Ascending aorta (tissue), 2 donors: ENCODE data around the gene SLC35E4. TPM values are rescaled to one million over a fixed set of nuclear protein-coding genes. Genes with fewer than 3 reads are reported as not detected.
"Not testable (repeated sequence)": the region's sequence is repeated elsewhere in the genome, so short reads cannot be mapped to it uniquely, and the experiment has no call there.

ENCODE experiments used
- DNase-seq, 2 donors: peaks; one replicate each; pipeline ENCODE4 v3.0.0-alpha.2; 2019; ENCODE audit warnings: low spot score in 2 of 2
- H3K27ac ChIP-seq, 2 donors: fragments of 200-600 bp; sonication (generic); one replicate each; pipeline ENCODE4 v1.5.1; 2016 to 2017; ENCODE audit warnings: mild to moderate bottlenecking in 1 of 2
- H3K27me3 ChIP-seq: fragments of 200-600 bp; sonication (generic); one replicate; pipeline ENCODE4 v1.5.1; 2017
- H3K36me3 ChIP-seq, 2 donors: fragments of 200-600 bp; sonication (generic); one replicate each; pipeline ENCODE4 v1.5.1; 2016
- H3K4me1 ChIP-seq, 2 donors: fragments of 200-600 bp; sonication (generic); one replicate each; pipeline ENCODE4 v1.5.1; 2016 to 2017; ENCODE audit warnings: mild to moderate bottlenecking in 1 of 2
- H3K4me3 ChIP-seq, 2 donors: fragments of 200-600 bp; sonication (generic); one replicate each; pipeline ENCODE4 v1.5.1; 2016 to 2017; ENCODE audit warnings: mild to moderate bottlenecking in 1 of 2
- H3K9me3 ChIP-seq, 2 donors: fragments of 200-600 bp; sonication (generic); one replicate each; pipeline ENCODE4 v1.5.1; 2016
- intact Hi-C: fragments of 100-400 bp; cut with DNase I; formaldehyde crosslinking; loops from one replicate; pipeline ENCODE4 v1.15.1; 2023
- total RNA-seq: library from RNA; depleted of rRNA; stranded (reverse); fragments of >200 nt; gene quantifications from one replicate; pipeline ENCODE4 v1.1.0, GENCODE V29; 2016
- TF ChIP-seq, protein P1 (sequence below), 3 experiments: fragments of 200-600 bp in 2 of 3; fragments of 450-650 bp in 1 of 3; sonication (generic) in 2 of 3; IDR thresholded peaks; one replicate each; pipeline ENCODE4 v1.5.1; 2016 to 2019; ENCODE audit warnings: antibody characterized with exemption in 3 of 3, mild to moderate bottlenecking in 1 of 3, moderate library complexity in 1 of 3

The SLC35E4 gene
- total RNA-seq, 1 donor from 2014 or later: 38.1 TPM

DNA sequence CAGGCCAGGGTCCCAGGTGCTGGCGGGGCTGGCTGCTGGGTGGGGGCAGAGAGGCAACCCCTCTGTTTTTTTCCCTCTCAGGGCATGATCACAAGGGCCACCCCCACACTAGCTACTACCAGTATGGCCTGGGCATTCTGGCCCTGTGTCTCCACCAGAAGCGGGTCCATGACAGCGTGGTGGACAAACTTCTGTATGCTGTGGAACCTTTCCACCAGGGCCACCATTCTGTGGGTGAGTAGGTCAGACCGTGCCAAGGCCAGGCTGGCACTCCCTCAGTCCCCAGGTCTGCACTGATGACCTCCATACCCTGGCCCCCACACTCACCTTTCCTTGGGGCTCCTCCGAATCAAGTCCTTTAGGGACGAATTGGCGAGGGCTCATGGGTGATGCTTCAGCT, 21.3 kb upstream of the SLC35E4 start:
- no peak for DNase-seq
- intact Hi-C loops: no loop called here
- Histone ChIP-seq H3K4me3 (no peak overlapping the region), H3K27me3 (no peaks in the 10 kb centered on the region), H3K36me3 (peaks cover 4 to 26% of the 10 kb centered on the region in 2 donors), H3K4me1 (no peaks in the 10 kb centered on the region), H3K27ac (no peak overlapping the region), H3K9me3 (no peaks in the 10 kb centered on the region)
- TF ChIP-seq, protein P1, sequence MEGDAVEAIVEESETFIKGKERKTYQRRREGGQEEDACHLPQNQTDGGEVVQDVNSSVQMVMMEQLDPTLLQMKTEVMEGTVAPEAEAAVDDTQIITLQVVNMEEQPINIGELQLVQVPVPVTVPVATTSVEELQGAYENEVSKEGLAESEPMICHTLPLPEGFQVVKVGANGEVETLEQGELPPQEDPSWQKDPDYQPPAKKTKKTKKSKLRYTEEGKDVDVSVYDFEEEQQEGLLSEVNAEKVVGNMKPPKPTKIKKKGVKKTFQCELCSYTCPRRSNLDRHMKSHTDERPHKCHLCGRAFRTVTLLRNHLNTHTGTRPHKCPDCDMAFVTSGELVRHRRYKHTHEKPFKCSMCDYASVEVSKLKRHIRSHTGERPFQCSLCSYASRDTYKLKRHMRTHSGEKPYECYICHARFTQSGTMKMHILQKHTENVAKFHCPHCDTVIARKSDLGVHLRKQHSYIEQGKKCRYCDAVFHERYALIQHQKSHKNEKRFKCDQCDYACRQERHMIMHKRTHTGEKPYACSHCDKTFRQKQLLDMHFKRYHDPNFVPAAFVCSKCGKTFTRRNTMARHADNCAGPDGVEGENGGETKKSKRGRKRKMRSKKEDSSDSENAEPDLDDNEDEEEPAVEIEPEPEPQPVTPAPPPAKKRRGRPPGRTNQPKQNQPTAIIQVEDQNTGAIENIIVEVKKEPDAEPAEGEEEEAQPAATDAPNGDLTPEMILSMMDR (IDR thresholded peaks at IDR 0.05): no peak

DNA sequence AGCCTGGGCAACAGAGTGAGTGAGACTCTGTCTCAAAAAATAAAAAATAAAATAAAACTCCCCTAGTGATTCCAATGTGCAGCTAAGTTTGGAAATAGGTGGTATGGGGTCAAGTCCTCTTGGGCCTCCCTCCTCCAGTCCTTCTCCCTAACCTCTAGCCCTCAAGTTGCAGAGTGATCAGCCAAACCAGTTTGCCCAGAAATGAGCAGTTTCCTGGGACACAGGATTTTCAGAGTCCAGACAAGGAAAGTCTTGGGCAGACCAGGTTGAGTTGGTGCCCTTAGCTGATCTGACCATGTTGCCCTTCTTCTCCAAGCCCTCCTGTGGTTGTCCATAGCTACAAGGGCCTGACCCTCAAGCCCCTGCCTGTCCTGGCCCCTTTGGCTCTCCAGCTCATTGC, 20.7 kb upstream of the SLC35E4 start:
- Histone ChIP-seq H3K27ac (no peak overlapping the region), H3K4me3 (no peak overlapping the region), H3K27me3 (no peaks in the 10 kb centered on the region), H3K36me3 (peaks cover 7 to 26% of the 10 kb centered on the region in 2 donors), H3K4me1 (no peaks in the 10 kb centered on the region), H3K9me3 (no peaks in the 10 kb centered on the region)
- TF ChIP-seq, protein P1 (IDR thresholded peaks at IDR 0.05): no peak
- intact Hi-C loops: no loop called here
- no peak for DNase-seq

DNA sequence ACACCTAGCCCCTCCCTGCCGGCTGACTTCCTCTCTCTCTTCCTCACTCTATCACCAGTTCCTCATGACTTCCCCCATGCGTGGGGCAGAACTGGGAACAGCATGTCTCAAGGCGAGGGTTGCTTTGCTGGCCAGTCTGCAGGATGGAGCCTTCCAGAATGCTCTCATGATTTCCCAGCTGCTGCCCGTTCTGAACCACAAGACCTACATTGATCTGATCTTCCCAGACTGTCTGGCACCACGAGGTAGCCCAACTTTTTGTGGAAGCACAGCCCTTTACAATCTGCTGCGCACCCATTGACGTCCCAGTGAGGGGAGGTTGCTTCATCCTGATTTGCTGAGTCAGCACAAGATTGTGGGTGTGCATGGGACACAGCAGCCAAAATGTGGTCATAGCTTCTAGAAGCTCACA, 20.0 kb upstream of the SLC35E4 start:
- peak in 1 of 2 donors; percentile 26 for DNase-seq
- TF ChIP-seq, protein P1 (IDR thresholded peaks at IDR 0.05): no peak
- Histone ChIP-seq H3K9me3 (no peaks in the 10 kb centered on the region), H3K27ac (no peak overlapping the region), H3K36me3 (peaks cover 7 to 26% of the 10 kb centered on the region in 2 donors), H3K27me3 (no peaks in the 10 kb centered on the region), H3K4me1 (no peaks in the 10 kb centered on the region), H3K4me3 (no peak overlapping the region)
- intact Hi-C loops: no loop called here

DNA sequence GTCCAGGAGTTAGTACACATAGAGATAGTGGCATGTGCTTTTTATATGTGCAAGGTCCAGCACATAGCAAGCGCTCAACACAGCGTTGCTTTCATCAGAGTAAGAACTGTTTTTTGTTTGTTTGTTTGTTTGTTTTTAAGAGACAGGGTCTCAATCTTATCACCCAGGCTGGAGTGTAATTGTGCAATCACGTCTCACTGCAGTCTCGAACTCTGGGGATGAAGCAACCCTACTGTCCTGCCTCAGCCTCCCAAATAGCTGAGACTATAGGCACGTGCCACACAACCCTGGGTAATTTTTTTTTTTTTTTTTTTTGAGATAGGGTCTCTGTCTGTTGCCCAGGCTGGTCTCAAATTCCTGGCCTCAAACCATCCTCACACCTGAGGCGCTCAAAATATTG, 17.8 kb upstream of the SLC35E4 start:
- no peaks in the 10 kb centered on the region for H3K27me3 ChIP-seq
- no peak for DNase-seq
- TF ChIP-seq, protein P1 (IDR thresholded peaks at IDR 0.05): no peak
- H3K4me3 ChIP-seq: no peak overlapping the region
- no peaks in the 10 kb centered on the region for H3K9me3 ChIP-seq
- no peak overlapping the region for H3K27ac ChIP-seq
- peaks cover 11 to 15% of the 10 kb centered on the region in 2 donors for H3K36me3 ChIP-seq
- no peaks in the 10 kb centered on the region for H3K4me1 ChIP-seq
- intact Hi-C loops: no loop called here

DNA sequence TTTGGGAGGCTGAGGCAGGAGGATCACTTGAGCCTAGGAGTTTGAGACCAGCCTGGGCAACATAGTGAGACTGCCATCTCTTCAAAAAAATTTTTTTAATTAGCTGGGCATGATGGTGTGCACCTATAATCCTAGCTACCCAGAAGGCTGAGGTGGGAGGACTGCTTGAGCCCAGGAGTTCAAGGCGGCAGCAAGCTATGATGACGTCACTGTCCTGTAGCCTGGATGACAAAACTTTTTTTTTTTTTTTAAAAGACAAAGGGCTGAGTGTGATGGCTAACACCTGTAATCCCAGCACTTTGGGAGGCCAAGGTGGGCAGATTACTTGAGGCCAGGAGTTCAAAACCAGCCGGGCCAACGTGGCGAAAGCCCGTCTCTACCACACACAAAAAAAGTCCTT, 15.7 kb upstream of the SLC35E4 start:
- H3K9me3 ChIP-seq, H3K4me3 ChIP-seq, H3K27me3 ChIP-seq, H3K4me1 ChIP-seq, intact Hi-C loops, DNase-seq, H3K27ac ChIP-seq: not testable (repeated sequence)
- peaks cover 7 to 11% of the 10 kb centered on the region in 2 donors for H3K36me3 ChIP-seq

DNA sequence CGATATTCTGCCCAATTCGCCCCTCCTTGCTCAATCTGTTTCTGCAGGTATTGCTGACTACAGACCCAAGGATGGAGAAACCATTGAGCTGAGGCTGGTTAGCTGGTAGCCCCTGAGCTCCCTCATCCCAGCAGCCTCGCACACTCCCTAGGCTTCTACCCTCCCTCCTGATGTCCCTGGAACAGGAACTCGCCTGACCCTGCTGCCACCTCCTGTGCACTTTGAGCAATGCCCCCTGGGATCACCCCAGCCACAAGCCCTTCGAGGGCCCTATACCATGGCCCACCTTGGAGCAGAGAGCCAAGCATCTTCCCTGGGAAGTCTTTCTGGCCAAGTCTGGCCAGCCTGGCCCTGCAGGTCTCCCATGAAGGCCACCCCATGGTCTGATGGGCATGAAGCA, 9.2 kb upstream of the SLC35E4 start:
- no peaks in the 10 kb centered on the region for H3K9me3 ChIP-seq
- TF ChIP-seq, protein P1 (IDR thresholded peaks at IDR 0.05): no peak
- DNase-seq: no peak
- H3K4me1 ChIP-seq: no peaks in the 10 kb centered on the region
- H3K27me3 ChIP-seq: no peaks in the 10 kb centered on the region
- no peak overlapping the region for H3K4me3 ChIP-seq
- H3K36me3 ChIP-seq: peaks cover 0 to 5% of the 10 kb centered on the region in 2 donors
- no peak overlapping the region for H3K27ac ChIP-seq
- intact Hi-C loops: no loop called here
